HCT116 (cell line): Measurements from ENCODE around the gene TPTE2. TPM values are rescaled to one million over a fixed set of nuclear protein-coding genes. Genes with fewer than 3 reads are reported as not detected.
A peak's percentile ranks its signal among the peaks of the same experiment; 100 is the strongest.

Source experiments
- ATAC-seq: fragments of 200-7000 bp; cut with Tn5 transposase; 2 replicates; pipeline ENCODE4 v1.9.1; 2020; ENCODE audit warnings: mild to moderate bottlenecking, moderate library complexity
- BruUV-seq: library from RNA; stranded (reverse); fragments of 400-500 nt; replicated peaks from 2 replicates; lab custom pipeline; 2021; lab: Mats Ljungman, UMichigan
- CTCF ChIA-PET: fragments of 300-600 bp; sonication (Branson Sonifier 250); formaldehyde crosslinking; loops from one replicate; lab custom pipeline; 2021; ENCODE audit warnings: antibody characterized with exemption; lab: Charles Lee
- POLR2A ChIA-PET: fragments of 300-600, 350-600 bp; sonication (Branson Sonifier 250); formaldehyde crosslinking; loops from one replicate; lab custom pipeline; 2021; ENCODE audit warnings: antibody characterized with exemption; lab: Charles Lee
- RAD21 ChIA-PET, 2 experiments: fragments of 300-600 bp; sonication (Branson Sonifier 250); formaldehyde crosslinking; loops; one replicate each; lab custom pipeline; 2023; ENCODE audit warnings: low total read pairs in 2 of 2; ENCODE audit not compliant: uncharacterized antibody in 2 of 2, unreplicated experiment in 2 of 2, low non-redundant PET in 1 of 2; lab: Charles Lee
- DNase-seq: peaks from one replicate; pipeline ENCODE4 v3.0.0-alpha.2; 2010; ENCODE audit warnings: low read depth, low spot score
- H2AFZ ChIP-seq: fragments of 200-600 bp; shearing (Covaris generic), sonication (generic); 2 replicates; pipeline ENCODE4 v1.6.1; 2017; ENCODE audit warnings: low read depth, mixed run types, mixed read lengths, antibody characterized with exemption, low read length; ENCODE audit not compliant: poor library complexity, severe bottlenecking
- H3K27ac ChIP-seq: 2 replicates; pipeline ENCODE4 v1.5.1; 2012; ENCODE audit warnings: low read depth, low read length
- H3K27me3 ChIP-seq: fragments of 200-600 bp; sonication (generic); 2 replicates; pipeline ENCODE4 v1.6.1; 2016; ENCODE audit warnings: mixed run types, low read length, mixed read lengths; ENCODE audit not compliant: insufficient read depth
- H3K36me3 ChIP-seq, 2 experiments: fragments of 200-500 bp in 1 of 2; fragments of 200-600 bp in 1 of 2; sonication (Bioruptor generic) in 1 of 2; sonication (generic) in 1 of 2; 2 replicates each; pipeline versions ENCODE4 v1.5.1 to v1.6.1; 2014 to 2016; ENCODE audit warnings: low read length in 2 of 2, inconsistent platforms in 1 of 2, mixed read lengths in 1 of 2, mixed run types in 1 of 2; ENCODE audit not compliant: insufficient read depth in 2 of 2, control insufficient read depth in 1 of 2
- H3K4me1 ChIP-seq, 2 experiments: fragments of 200-600 bp in 1 of 2; sonication (generic) in 1 of 2; 2 replicates each; pipeline versions ENCODE4 v1.5.1 to v1.6.1; 2012 to 2017; ENCODE audit warnings: low read length in 2 of 2, inconsistent platforms in 1 of 2, mild to moderate bottlenecking in 1 of 2, mixed read lengths in 1 of 2, mixed run types in 1 of 2, moderate library complexity in 1 of 2; ENCODE audit not compliant: insufficient read depth in 2 of 2, control insufficient read depth in 1 of 2
- H3K4me2 ChIP-seq: fragments of 200-600 bp; sonication (generic); 2 replicates; pipeline ENCODE4 v1.6.1; 2017; ENCODE audit warnings: mixed run types, low read length, mixed read lengths
- H3K4me3 ChIP-seq, 2 experiments: fragments of 200-600 bp in 1 of 2; sonication (generic) in 1 of 2; replicated peaks in 1 of 2; 2 replicates each; pipeline ENCODE4 v1.5.1; 2011 to 2016; ENCODE audit warnings: low read length in 2 of 2, control low read depth in 1 of 2, low read depth in 1 of 2, mild to moderate bottlenecking in 1 of 2, mixed read lengths in 1 of 2, mixed run types in 1 of 2
- H3K79me2 ChIP-seq: fragments of 200-600 bp; sonication (generic); 2 replicates; pipeline ENCODE4 v1.6.1; 2017; ENCODE audit warnings: mild to moderate bottlenecking, mixed run types, low read length, moderate library complexity, mixed read lengths; ENCODE audit not compliant: insufficient read depth
- H3K9ac ChIP-seq: fragments of 200-600 bp; sonication (generic); 2 replicates; pipeline ENCODE4 v1.6.1; 2016; ENCODE audit warnings: low read length, mixed read lengths
- H3K9me2 ChIP-seq: fragments of 200-600 bp; sonication (generic), shearing (Covaris generic); 2 replicates; pipeline ENCODE4 v1.6.1; 2017; ENCODE audit warnings: mixed run types, mild to moderate bottlenecking, moderate library complexity; ENCODE audit not compliant: insufficient read depth
- H3K9me3 ChIP-seq, 2 experiments: fragments of 200-500 bp in 1 of 2; fragments of 200-600 bp in 1 of 2; sonication (Bioruptor generic) in 1 of 2; sonication (generic) in 1 of 2; 2 replicates each; pipeline ENCODE4 v1.6.1; 2014 to 2017; ENCODE audit warnings: low read length in 2 of 2, mixed read lengths in 2 of 2, inconsistent platforms in 1 of 2, low read depth in 1 of 2, mild to moderate bottlenecking in 1 of 2, mixed run types in 1 of 2, moderate library complexity in 1 of 2; ENCODE audit not compliant: control insufficient read depth in 1 of 2, insufficient read depth in 1 of 2
- H4K20me1 ChIP-seq: fragments of 200-600 bp; sonication (generic), shearing (Covaris generic); 2 replicates; pipeline ENCODE4 v1.6.1; 2017; ENCODE audit warnings: mixed run types, mild to moderate bottlenecking, moderate library complexity; ENCODE audit not compliant: insufficient read depth
- CTCF ChIP-seq, 3 experiments: fragments of 200-600 bp in 1 of 3; sonication (generic) in 1 of 3; IDR thresholded peaks in 2 of 3; conservative IDR thresholded peaks in 1 of 3; 2 replicates each; pipeline ENCODE4 v1.5.1; 2012 to 2017; ENCODE audit warnings: low read depth in 2 of 3, low read length in 2 of 3, antibody characterized with exemption in 1 of 3, borderline replicate concordance in 1 of 3, control low read depth in 1 of 3, mild to moderate bottlenecking in 1 of 3, mixed read lengths in 1 of 3, mixed run types in 1 of 3, moderate library complexity in 1 of 3; ENCODE audit not compliant: insufficient read depth in 1 of 3
- FOSL1 ChIP-seq: IDR thresholded peaks from 2 replicates; pipeline ENCODE4 v1.6.1; 2012; ENCODE audit warnings: low read depth
- POLR2A ChIP-seq: IDR thresholded peaks from 2 replicates; pipeline ENCODE4 v1.7.0; 2011; ENCODE audit warnings: borderline replicate concordance; ENCODE audit not compliant: insufficient read depth, insufficient read length; ENCODE audit errors: extremely low read depth
- RAD21 ChIP-seq: IDR thresholded peaks from 2 replicates; pipeline ENCODE4 v1.6.1; 2012; ENCODE audit warnings: low read depth, mild to moderate bottlenecking
- intact Hi-C: fragments of 100-400 bp; cut with micrococcal nuclease; formaldehyde crosslinking; loops from 2 replicates; pipeline ENCODE4 v1.10.0; 2022
- total RNA-seq: library from RNA; stranded (reverse); gene quantifications from one replicate; pipeline ENCODE4 v1.2.1, GENCODE V29; 2021; ENCODE audit not compliant: unreplicated experiment

Gene TPTE2
- total RNA-seq, 1 experiment from 2014 or later = not detected

DNA sequence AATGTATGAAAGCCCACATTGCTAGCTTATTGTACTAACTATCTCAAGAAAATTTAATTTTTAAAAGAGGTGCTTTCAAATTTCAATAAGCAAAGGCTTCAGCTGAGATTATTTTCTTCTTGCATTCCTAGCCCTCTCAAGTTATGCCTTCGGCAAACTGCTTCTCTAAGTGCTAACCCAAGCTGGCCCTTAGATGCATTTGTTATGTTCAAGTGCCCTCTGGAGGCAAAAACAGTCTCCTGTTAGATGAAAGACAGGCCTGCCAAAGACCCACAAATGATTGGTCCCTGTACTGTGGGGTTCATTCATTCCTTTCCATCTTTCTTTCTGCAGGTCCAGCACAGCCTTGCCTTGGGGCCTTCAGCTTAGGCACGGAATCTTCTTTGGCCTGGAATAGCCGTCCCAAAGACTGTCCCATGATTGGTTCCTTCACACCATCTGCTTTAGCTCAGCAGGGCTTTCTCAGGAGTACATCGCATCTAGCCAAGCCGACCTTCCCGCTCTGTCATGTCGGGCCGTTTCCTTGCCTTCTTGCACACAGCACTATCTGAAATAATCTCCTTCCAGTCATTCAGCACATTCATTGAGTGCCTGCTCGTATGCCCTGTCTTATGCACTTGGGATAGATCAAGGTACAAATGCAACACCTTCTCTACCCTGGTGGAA lies 26.4 kb upstream of the TPTE2 start:
- peak; percentile 27 for DNase-seq

More for the DNA sequence above, 26.4 kb upstream of the TPTE2 start:
- no peak overlapping the region for H2AFZ ChIP-seq
- ATAC-seq = peak; percentile 95
- no peaks in the 10 kb centered on the region for H3K79me2 ChIP-seq
- H3K4me1 ChIP-seq = peaks cover 0 to 4% of the 10 kb centered on the region in 2 experiments; a peak in 1 of 4 replicates
- no peaks in the 10 kb centered on the region for H3K9me2 ChIP-seq
- H4K20me1 ChIP-seq = no peaks in the 10 kb centered on the region
- H3K36me3 ChIP-seq = no peaks in the 10 kb centered on the region
- no peaks in the 10 kb centered on the region for H3K27me3 ChIP-seq
- H3K9me3 ChIP-seq = no peaks in the 10 kb centered on the region
- H3K9ac ChIP-seq = no peak overlapping the region
- ChIA-PET RAD21 (interaction anchor here in 1 of 2 experiments (0.6 kb wide), 1 partner anchor 23 kb away, joined by 5 read pairs; no protein-coding TSS in a partner anchor), POLR2A (no interaction called here)
- no peak overlapping the region for H3K4me3 ChIP-seq
- no peak for TF ChIP-seq POLR2A
- TF ChIP-seq FOSL1 = no peak
- peak; percentile 56 for TF ChIP-seq RAD21
- TF ChIP-seq CTCF (IDR thresholded peaks at IDR 0.05 in 2 of 3, conservative IDR thresholded peaks at IDR 0.05 in 1 of 3; ENCODE audit: borderline replicate concordance in 1 of 3, insufficient read depth in 1 of 3, low read depth in 2 of 3, low read length in 2 of 3) = peak; percentile 54 to 90 (median 81)
- TF ChIP-seq, all 23 proteins: peak for 2
- CTCF ChIA-PET = interaction anchor here (0.9 to 1.6 kb wide), 8 partner anchors 8 to 499 kb away, joined by 3 to 8 read pairs (median 4); no protein-coding TSS in a partner anchor
- Histone ChIP-seq H3K27ac (no peak overlapping the region), H3K4me2 (no peak overlapping the region; the same call in 1 of the 2 replicates)
- intact Hi-C loops = loop anchor here (1.0 kb wide), 1 partner anchor 32 kb away; no protein-coding TSS in a partner anchor
- no TSS peak for BruUV-seq
